Activated T-cell treated with anti-CD3 and anti-CD28 coated beads, Interleukin-2, amount 50 U/mL, for 24 hours (primary cell): Measurements from ENCODE around the gene ZFYVE19.

ENCODE experiments used
- DNase-seq: peaks from one replicate; pipeline ENCODE4 v3.0.0-alpha.2; 2020
- H3K27ac Mint-ChIP-seq: 2 replicates; pipeline ENCODE4 v1.8.0; 2020; ENCODE audit warnings: mild to moderate bottlenecking, mixed read lengths
- H3K27me3 Mint-ChIP-seq: 2 replicates; pipeline ENCODE4 v1.8.0; 2020; ENCODE audit warnings: mixed read lengths
- H3K36me3 Mint-ChIP-seq: 2 replicates; pipeline ENCODE4 v1.8.0; 2020; ENCODE audit warnings: low read depth, mixed read lengths
- H3K4me1 Mint-ChIP-seq: 2 replicates; pipeline ENCODE4 v1.8.0; 2020; ENCODE audit warnings: low read depth, mixed read lengths
- H3K4me3 Mint-ChIP-seq: 2 replicates; pipeline ENCODE4 v1.8.0; 2020; ENCODE audit warnings: mild to moderate bottlenecking, moderate library complexity, mixed read lengths
- H3K9me3 Mint-ChIP-seq: 2 replicates; pipeline ENCODE4 v1.8.0; 2020; ENCODE audit warnings: mixed read lengths

The ZFYVE19 gene, protein sequence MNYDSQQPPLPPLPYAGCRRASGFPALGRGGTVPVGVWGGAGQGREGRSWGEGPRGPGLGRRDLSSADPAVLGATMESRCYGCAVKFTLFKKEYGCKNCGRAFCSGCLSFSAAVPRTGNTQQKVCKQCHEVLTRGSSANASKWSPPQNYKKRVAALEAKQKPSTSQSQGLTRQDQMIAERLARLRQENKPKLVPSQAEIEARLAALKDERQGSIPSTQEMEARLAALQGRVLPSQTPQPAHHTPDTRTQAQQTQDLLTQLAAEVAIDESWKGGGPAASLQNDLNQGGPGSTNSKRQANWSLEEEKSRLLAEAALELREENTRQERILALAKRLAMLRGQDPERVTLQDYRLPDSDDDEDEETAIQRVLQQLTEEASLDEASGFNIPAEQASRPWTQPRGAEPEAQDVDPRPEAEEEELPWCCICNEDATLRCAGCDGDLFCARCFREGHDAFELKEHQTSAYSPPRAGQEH

DNA sequence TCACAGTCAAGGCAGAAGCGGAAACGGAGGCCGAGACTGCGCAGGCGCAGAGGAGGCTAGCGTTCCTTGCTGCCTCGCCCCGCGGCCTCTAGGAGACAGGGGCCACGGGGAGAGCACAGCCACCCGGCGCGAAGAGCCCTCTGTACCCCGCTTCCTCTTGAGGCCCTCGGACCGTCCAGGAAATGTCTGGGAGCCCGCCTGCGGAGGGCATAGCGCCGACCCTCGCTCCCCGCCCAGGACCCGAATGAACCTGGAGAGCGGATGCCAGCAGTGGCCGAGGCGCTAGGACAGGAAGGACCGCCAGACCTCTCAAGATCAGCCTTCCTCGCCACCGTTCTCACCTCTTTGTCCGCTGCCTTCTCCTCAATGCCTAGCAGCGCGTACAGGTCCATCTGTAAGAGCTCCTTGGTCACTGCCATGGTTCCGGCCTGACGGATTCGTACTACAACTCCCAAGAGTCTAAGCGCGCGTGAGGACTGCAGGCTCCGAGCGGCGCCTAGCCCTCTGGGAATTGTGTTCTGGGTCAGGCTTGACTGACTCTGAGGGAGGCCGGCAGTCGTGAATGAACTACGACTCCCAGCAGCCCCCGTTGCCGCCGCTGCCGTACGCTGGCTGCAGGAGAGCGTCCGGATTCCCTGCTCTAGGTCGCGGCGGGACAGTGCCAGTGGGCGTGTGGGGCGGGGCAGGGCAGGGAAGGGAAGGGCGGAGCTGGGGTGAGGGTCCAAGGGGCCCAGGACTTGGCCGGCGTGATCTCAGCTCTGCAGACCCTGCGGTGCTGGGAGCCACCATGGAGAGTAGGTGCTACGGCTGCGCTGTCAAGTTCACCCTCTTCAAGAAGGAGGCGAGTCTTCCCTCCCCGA is at the start of gene ZFYVE19, which contains the start of gene DNAJC17:
ZFYVE19 (plus strand) TSS at position 62 of the 860 bp plus-strand sequence; CDS start at position 563, 501 bp downstream.
DNAJC17 (minus strand) TSS at position 446 of the 860 bp plus-strand sequence; CDS start at position 419, 27 bp downstream.
- H3K4me1 Mint-ChIP-seq: peaks cover 33% of the 10 kb centered on the region
- peak; percentile 95 for DNase-seq
- peak within 1 kb of the TSS; percentile 100 for H3K27ac Mint-ChIP-seq
- H3K27me3 Mint-ChIP-seq: no peaks in the 10 kb centered on the region
- no peaks in the 10 kb centered on the region for H3K9me3 Mint-ChIP-seq
- peak within 1 kb of the TSS; percentile 97 for H3K4me3 Mint-ChIP-seq
- peaks cover 64% of the 10 kb centered on the region for H3K36me3 Mint-ChIP-seq

DNA sequence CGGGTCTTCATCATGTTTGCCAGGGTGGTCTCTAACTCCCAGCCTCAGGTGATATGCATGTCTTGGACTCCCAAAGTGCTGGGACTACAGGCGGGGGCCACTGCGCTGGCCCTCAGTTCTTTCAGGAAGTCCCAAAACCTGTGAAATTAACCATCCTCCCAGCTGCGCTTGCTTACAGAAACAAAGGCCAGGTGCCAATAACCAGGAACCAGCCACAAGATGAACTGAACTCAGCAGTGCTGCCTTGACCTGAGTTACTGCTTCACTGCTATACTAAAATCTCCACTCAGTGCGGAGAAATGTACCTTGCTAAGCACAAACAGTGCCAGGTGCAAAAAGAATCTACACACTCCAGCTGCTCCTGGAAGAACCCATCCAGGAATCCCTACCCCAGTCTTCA is 46.9 kb upstream of the ZFYVE19 start:
- no peak for DNase-seq
- Mint-ChIP-seq H3K4me3 (no peak overlapping the region), H3K27me3 (no peaks in the 10 kb centered on the region), H3K9me3 (no peaks in the 10 kb centered on the region), H3K36me3 (peaks cover 4% of the 10 kb centered on the region), H3K27ac (no peak overlapping the region), H3K4me1 (peaks cover 25% of the 10 kb centered on the region)

DNA sequence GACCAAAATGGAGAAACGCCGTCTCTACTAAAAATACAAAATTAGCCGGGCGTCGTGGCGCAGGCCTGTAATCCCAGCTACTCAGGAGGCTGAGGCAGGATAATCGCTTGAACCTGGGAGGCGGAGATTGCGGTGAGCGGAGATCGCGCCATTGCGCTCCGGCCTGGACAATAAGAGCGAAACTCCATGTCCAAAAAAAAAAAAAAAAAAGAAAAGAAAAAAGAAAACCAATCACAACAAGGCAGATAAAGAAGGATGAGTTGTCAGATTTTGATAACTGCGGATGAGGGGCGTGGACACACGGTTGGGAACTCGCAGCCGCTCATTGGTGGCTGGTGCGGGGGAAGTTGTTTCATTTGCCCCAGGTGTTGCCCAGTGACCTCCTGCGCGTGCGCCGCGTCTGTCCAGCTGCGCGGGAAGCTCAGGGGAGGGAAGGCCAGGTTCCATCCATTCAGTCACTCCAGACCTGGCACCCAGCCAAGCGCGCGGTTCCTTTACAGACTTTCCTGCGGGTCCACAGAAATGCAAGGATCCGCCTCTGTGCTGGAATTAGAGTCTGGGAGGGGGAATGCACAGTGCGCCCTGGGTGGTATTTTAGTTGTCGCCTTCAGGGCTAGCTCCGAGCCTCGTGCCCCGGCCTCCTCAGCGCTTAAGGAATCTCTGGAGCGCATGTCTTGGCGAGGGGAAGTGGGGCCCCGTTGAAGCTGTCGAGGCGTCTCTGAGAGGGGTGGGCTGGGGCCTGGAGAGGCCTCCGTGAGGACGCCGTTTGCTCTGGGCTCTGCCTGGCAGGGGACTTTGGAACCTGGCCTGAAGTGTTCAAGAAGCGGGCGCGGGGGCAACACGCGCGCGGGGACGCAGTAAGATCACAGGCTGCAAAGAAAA is 43.7 kb upstream of the ZFYVE19 start:
- Mint-ChIP-seq H3K4me3 (peak overlapping the region; percentile 83), H3K27me3 (no peaks in the 10 kb centered on the region), H3K4me1 (peaks cover 37% of the 10 kb centered on the region), H3K9me3 (no peaks in the 10 kb centered on the region), H3K36me3 (peaks cover 11% of the 10 kb centered on the region), H3K27ac (peak overlapping the region; percentile 90)
- no peak for DNase-seq

DNA sequence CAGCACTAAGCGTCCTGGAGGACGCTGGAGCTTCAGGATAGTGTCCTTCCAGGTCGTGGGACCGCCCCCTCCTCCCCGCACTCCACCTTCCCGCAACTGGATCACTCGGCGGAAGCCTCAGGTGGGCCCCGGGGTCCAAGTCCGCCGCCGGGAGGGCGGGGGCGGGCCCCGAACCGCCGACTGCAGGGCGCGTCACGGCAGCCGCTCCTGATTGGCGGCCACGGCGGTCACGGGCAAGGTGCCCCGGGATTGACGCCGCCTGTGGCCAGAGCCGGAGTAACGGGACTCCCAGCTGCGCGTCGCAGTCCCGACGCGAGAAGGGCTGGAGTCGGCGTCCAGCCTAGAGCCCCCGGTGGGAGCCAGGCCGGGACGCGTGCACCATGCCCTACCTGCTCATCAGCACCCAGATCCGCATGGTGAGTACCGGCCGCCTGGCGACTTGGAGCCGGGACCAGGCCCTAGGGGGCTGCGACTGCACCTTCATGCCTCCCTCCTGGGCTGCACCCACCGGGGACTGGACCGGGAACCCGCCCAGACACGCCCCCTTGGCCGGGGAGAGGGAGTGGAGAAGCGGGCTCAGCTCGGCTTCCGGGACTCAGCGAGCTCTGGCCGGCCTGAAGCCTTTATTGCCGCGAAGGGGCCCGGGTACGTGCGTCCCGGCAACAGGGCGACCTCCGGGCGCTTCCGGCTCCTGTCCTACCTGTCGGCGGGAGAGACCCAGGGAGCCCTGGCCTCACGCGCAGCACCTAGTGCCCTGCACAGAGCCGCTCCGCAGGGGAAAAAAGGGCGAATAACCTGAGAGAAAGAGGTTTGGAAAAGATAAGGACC is 42.9 kb upstream of the ZFYVE19 start, which contains the start of gene GCHFR:
GCHFR (plus strand) TSS at position 268 of the 828 bp plus-strand sequence; CDS start at position 381, 113 bp downstream.
- H3K9me3 Mint-ChIP-seq: no peaks in the 10 kb centered on the region
- peak; percentile 82 for DNase-seq
- no peaks in the 10 kb centered on the region for H3K27me3 Mint-ChIP-seq
- H3K4me1 Mint-ChIP-seq: peaks cover 46% of the 10 kb centered on the region
- H3K27ac Mint-ChIP-seq: peak within 1 kb of the TSS; percentile 90
- peak within 1 kb of the TSS; percentile 83 for H3K4me3 Mint-ChIP-seq
- H3K36me3 Mint-ChIP-seq: peaks cover 18% of the 10 kb centered on the region

DNA sequence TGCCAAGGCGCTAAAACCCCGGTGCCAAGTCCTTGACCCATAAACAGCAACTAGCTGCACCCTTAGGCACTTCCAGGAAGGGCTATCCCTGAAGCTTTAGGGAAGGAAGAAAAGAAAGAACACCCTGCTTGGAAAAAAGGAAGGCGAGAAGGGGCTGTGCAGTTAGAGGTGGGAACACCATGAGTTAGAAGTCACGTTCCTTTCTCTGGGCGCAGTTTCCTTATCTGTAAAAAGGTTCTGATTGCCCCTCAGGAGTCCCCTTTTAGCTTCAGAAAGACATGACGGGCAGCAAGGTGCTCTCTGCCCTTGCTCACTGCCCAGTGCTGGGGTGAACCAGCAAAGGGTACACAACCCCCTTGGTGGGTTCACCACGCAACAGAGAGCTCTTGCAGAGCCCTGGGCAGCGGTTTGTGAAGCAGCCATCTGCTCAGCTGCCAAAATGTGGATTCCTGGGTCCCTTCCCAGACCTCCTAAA is 42.2 kb upstream of the ZFYVE19 start:
- no peaks in the 10 kb centered on the region for H3K9me3 Mint-ChIP-seq
- DNase-seq: peak; percentile 40
- peak overlapping the region; percentile 90 for H3K27ac Mint-ChIP-seq
- H3K4me1 Mint-ChIP-seq: peaks cover 52% of the 10 kb centered on the region
- H3K4me3 Mint-ChIP-seq: peak overlapping the region; percentile 83
- H3K27me3 Mint-ChIP-seq: no peaks in the 10 kb centered on the region
- peaks cover 22% of the 10 kb centered on the region for H3K36me3 Mint-ChIP-seq

DNA sequence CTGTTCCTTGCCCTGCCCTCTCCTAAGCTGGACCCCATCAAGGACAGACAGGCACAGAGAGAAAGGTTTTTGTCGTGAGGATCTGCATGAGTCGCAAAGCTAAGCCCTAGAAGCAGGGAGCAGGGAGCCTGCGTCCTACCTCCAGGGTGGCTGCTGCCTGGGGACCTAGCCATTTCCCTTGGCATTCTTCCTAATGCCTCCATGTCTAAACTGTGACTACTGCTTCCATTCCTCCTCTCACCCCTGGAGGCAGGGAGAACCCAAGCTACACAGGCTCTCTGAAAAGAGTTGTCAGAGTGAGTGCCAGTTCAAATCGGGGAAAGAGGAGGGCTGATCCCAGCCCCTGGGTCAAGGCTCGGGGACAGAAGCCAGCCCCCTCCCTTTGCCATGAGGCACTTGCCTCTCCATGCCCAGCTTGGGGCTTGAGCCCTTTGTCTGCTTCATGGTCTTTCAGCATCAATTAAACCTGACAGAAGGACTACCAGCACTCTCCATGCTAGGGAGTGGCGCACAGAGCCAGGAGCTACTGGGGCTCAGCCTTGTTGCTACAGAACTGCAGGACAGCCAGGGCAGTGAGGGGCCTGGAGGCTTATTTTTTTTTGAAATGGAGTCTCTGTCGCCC is 40.6 kb upstream of the ZFYVE19 start:
- Mint-ChIP-seq H3K27me3 (no peaks in the 10 kb centered on the region), H3K4me1 (peaks cover 62% of the 10 kb centered on the region)

DNA sequence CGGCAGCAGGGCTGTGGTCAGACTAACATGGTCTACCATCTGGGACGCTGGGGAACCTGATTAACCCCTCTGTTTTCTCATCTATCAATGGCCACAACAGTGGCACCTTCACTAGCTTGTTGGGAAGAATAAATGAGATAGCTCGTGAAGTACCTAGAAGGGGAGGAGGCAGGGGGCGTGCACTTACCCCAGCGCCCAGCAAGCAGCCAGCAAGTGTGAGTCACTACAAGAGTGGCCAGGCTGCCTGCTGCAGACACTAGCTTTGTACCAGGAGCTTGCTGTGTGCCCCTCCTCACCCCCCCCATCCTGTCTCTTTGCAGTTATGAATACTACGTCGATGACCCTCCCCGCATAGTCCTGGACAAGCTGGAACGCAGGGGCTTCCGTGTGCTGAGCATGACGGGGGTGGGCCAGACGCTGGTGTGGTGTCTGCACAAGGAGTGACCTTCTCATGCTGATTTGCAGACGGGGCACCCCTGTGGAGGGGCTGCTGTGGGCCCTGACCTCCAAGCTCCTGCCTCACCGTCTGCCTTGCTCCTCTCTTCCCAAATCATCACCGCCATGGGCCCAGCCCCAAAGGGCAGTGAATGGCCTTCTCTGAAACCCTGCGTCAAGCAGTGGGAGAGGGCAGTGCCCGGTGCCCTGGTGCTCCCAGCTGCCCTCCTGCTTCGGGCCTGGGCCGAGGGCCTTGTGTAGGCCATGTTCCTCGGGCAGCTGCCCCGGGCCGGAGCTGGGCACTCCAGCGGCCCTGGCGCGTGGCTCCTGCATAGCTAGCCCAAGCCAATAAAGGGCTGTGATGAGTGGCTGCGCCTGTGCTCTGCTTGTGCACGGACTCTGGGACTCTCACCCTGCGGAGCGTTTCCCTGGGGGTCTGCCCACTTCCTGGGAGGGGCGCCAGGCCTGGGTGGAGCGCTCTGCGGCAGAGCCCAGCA is 39.7 kb upstream of the ZFYVE19 start:
- H3K36me3 Mint-ChIP-seq: peaks cover 44% of the 10 kb centered on the region
- H3K27me3 Mint-ChIP-seq: no peaks in the 10 kb centered on the region
- no peak overlapping the region for H3K27ac Mint-ChIP-seq
- DNase-seq: no peak
- peaks cover 62% of the 10 kb centered on the region for H3K4me1 Mint-ChIP-seq
- no peak overlapping the region for H3K4me3 Mint-ChIP-seq
- no peaks in the 10 kb centered on the region for H3K9me3 Mint-ChIP-seq

More for the DNA sequence above, 40.6 kb upstream of the ZFYVE19 start:
- Mint-ChIP-seq H3K27ac (peak overlapping the region; percentile 26), H3K9me3 (no peaks in the 10 kb centered on the region), H3K4me3 (no peak overlapping the region), H3K36me3 (peaks cover 36% of the 10 kb centered on the region)
- DNase-seq: no peak

DNA sequence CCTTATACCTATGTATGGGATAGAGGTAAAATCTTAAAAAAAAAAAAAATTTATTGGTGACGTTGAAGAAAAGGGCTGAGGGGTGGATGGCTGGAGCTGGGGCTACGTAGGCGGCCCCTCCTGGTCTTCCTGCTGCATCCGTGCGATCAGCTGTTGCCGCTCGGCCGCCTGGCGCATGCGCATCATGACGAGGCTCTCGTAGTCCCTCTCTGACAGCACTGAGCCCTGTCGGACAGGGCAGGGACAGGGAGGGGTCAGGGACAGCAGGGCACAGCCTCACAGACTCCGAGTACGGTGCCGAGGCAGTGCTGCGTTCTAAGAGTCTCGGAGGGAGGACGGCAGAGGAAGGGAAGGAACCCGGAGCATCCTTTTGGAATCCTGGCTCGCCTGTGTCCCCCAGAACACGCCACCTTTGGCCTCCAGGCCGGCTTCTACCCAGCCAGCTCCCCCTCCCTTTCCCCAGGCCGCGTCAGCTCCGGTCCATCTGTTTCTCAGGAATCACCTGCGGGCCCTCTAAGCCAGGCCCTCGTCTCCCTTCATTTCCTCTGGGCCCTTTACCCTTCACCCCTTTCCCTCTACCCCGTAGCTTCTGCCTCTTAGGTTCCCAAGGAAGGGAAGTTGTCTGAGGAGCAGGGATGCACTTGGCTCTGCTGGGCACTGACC is 38.9 kb upstream of the ZFYVE19 start:
- Mint-ChIP-seq H3K27me3 (no peaks in the 10 kb centered on the region), H3K27ac (peak overlapping the region; percentile 94), H3K4me1 (peaks cover 60% of the 10 kb centered on the region), H3K4me3 (no peak overlapping the region), H3K9me3 (no peaks in the 10 kb centered on the region), H3K36me3 (peaks cover 49% of the 10 kb centered on the region)
- DNase-seq: no peak

DNA sequence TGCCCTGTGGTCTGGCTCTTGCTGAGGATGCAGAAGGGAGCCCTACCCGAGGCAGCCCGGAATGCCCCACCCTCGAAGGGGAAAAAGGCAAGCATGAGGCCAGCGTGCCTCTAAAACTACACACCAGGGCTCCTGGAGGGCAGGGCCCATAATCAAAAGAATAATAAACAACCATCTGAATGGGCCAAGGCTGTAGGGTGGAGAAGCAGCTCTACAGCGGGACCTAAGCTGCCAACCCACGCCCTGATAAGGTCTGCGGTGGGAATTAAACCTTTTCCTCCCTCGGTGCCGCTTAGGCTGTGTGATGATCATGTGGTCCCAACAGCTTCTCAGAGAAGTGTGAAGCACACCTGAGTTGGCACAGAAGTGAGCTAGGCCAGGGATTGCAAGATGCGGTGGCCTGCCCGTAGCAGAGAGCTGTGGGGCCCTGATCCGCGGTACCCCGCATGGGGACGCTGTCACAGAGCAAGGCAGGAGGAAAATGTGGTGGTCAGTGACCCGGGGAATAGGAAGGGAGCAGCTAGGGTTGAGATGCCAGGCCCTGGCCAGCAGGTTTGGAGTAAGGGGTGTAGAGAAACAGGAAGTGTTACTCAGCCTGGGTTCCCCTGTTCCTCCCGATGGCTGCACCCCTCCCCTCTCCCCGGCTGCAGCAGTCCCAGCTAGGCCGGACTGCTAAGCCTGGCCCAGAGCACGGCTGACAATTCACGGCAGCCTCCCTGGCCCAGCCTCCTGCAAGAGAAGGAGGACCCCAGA is 38.2 kb upstream of the ZFYVE19 start:
- Mint-ChIP-seq H3K27me3 (no peaks in the 10 kb centered on the region), H3K4me1 (peaks cover 53% of the 10 kb centered on the region), H3K9me3 (no peaks in the 10 kb centered on the region), H3K27ac (peak overlapping the region; percentile 94), H3K36me3 (peaks cover 56% of the 10 kb centered on the region), H3K4me3 (no peak overlapping the region)
- no peak for DNase-seq

DNA sequence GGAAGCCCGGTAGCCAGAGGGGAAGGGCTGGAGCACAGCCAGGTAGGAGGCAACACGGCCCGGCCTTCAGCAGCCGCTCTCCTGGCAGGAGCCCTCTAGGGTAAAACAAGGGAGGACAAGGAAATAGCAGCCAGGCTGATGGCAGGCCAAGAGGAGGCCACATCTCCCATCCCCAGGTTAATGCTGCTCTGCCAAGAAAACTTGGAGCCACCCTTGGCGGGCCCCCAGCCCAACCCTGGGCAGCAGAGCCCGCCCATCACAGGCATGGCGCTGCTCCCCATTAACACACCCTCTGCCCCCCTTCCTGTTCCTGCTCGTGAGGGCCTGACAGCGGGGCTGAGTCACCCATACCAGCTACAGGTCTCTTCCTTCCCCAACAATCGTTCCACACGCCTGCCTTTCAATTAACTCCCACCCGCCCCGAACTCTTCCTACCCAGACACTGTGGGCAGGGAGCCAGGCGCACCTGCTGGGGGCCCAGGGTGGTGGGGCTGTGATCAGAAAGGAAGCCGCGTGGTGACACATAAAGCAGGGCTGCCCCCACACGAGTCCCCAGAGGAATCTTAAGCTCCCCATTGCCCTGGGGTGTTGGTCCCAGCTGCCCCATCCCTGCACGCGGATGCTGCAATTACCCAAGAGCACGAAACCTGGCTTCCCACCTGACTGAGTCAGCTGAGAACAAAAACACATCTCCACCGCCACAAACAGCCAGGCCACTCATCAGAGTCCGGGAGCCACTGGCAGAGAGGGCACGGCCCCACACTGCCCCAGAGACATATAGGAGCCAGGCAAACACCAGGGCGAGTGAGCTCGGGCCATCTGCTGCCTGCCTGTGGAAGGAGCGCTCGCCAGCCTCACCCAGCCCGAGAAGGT is 37.4 kb upstream of the ZFYVE19 start, which contains the start of gene C15orf62:
C15orf62 (plus strand) TSS at position 707 of the 873 bp plus-strand sequence. CDS start 516 bp downstream, outside the sequence.
- no peaks in the 10 kb centered on the region for H3K9me3 Mint-ChIP-seq
- H3K27me3 Mint-ChIP-seq: no peaks in the 10 kb centered on the region
- H3K27ac Mint-ChIP-seq: peak within 1 kb of the TSS; percentile 94
- H3K4me3 Mint-ChIP-seq: peak within 1 kb of the TSS; percentile 53
- H3K4me1 Mint-ChIP-seq: peaks cover 49% of the 10 kb centered on the region
- DNase-seq: peak; percentile 76
- peaks cover 64% of the 10 kb centered on the region for H3K36me3 Mint-ChIP-seq
